SK-N-MC (cell line): ENCODE measurements around the gene SIM1.

Experiments used
- EZH2 ChIP-seq: fragments of 200-600 bp; sonication (generic); IDR thresholded peaks from one replicate; pipeline ENCODE4 v1.6.1; 2017; ENCODE audit warnings: antibody characterized with exemption
- POLR2AphosphoS5 ChIP-seq: IDR thresholded peaks from 2 replicates; pipeline ENCODE4 v1.6.1; 2012; ENCODE audit warnings: mild to moderate bottlenecking, low read depth, low read length, borderline replicate concordance

- TF ChIP-seq EZH2 = no peak
- TF ChIP-seq POLR2AphosphoS5 = no peak
Observed at GRCh38 chr6:100464162-100464851, 414 bp downstream of the SIM1 start.
